ENCODE results near the gene NOTCH2.

GRCh38 chr1:119865627-119866026, 203.8 kb downstream of the NOTCH2 start:
- TF ChIP-seq KLF1 (tag by site-specific recombination; IDR thresholded peaks at IDR 0.05) (no peak), TCF7L2 (IDR thresholded peaks at IDR 0.05; ENCODE audit: borderline replicate concordance, low read depth, low read length) (no peak), REST (tag by site-specific recombination; IDR thresholded peaks at IDR 0.05) (no peak), ZNF747 (tag by site-specific recombination; IDR thresholded peaks at IDR 0.05) (no peak), YY1 (tag by site-specific recombination; IDR thresholded peaks at IDR 0.05) (no peak), CTCF (tag by site-specific recombination; IDR thresholded peaks at IDR 0.05) (no peak), ZNF302 (tag by site-specific recombination; IDR thresholded peaks at IDR 0.05; ENCODE audit: low read depth) (no peak)
